ENCODE results near the gene MRPL2.

Gene MRPL2

DNA sequence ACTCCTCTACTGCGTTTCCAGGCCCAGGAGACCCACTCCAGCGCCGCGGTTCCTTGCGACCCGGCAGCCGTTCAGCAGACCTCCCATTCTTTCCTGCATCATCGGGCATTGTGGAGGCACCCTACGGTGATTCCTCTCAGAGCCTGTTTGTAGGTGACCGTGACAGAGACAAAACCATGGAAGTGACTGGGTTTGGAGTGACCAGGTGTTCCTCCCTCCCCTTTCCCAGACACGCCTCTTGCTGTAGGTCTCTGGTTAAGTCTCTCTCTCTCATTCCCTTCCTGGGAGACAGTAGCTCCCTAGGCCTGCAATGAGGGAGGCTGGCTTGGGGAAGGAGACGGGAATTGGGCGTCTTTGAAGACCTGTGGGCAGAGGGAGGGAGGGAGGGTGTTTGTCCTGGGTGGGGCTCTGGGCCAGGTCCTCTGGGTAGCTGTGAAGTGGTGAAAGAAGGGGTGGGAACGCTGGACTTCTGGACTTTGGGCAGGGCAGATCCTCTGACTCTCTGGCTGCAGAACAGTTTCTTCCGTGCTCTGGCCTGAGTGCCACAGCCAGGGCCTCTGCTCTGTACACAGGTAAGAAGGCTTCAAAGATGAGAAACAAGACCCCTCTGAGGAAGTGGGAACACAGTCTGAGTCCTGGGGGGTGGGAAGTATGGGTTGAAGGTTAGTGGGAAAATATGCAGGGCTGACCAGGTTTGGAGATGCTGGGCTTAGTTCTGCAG, 960 bp upstream of the MRPL2 start:
- peak overlapping the region; percentile 78 for H3K4me3 ChIP-seq (ENCODE audit: low read depth, low read length)
- peak; percentile 35 for DNase-seq (ENCODE audit: low read depth)
- TF ChIP-seq, protein P1, sequence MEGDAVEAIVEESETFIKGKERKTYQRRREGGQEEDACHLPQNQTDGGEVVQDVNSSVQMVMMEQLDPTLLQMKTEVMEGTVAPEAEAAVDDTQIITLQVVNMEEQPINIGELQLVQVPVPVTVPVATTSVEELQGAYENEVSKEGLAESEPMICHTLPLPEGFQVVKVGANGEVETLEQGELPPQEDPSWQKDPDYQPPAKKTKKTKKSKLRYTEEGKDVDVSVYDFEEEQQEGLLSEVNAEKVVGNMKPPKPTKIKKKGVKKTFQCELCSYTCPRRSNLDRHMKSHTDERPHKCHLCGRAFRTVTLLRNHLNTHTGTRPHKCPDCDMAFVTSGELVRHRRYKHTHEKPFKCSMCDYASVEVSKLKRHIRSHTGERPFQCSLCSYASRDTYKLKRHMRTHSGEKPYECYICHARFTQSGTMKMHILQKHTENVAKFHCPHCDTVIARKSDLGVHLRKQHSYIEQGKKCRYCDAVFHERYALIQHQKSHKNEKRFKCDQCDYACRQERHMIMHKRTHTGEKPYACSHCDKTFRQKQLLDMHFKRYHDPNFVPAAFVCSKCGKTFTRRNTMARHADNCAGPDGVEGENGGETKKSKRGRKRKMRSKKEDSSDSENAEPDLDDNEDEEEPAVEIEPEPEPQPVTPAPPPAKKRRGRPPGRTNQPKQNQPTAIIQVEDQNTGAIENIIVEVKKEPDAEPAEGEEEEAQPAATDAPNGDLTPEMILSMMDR (IDR thresholded peaks at IDR 0.05; ENCODE audit: control insufficient read depth, extremely low read depth, insufficient read depth): no peak

DNA sequence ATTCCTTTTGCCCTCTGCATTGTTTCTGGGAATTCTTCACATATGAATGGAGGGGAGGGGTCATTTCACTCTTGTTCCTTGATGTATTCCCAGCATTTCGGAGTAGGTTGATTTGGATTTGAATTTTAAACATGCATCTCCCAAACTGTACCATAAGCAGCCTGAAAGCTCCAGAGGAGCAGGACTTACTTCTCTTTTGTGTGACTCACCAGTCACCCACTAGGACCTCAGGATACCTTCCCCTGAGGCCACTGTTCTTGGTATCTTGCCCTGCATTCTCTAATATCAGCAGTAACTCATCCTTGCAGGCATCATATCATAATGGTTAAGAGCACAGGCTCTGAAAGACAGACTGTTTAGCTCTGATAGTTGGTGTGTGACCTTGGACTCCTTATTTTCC, 703 bp downstream of the MRPL2 start:
- H3K4me3 ChIP-seq (ENCODE audit: low read depth, low read length): peak overlapping the region; percentile 78
- TF ChIP-seq, protein P1 (IDR thresholded peaks at IDR 0.05; ENCODE audit: control insufficient read depth, extremely low read depth, insufficient read depth): no peak
- DNase-seq (ENCODE audit: low read depth): no peak

DNA sequence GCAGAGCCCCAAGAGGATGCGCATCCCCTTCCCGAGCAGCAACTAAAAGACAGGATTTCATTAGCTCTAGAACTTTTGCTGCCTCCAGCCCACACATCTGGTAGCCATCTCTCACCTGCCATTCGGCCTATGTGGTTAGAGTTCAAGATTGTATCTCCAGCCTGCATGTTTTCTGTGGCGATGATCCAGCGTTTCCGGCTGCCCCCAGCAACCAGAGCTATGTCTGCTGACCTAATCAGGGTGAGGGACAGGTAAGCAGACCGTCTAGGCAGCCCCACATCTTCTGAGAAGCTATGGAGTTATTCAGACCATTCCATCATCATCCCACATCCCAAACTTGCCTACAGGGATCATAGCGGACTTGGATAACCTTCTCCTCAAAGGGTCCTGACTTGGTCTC, 3.3 kb downstream of the MRPL2 start:
- H3K4me3 ChIP-seq (ENCODE audit: low read depth, low read length): no peak overlapping the region

DNA sequence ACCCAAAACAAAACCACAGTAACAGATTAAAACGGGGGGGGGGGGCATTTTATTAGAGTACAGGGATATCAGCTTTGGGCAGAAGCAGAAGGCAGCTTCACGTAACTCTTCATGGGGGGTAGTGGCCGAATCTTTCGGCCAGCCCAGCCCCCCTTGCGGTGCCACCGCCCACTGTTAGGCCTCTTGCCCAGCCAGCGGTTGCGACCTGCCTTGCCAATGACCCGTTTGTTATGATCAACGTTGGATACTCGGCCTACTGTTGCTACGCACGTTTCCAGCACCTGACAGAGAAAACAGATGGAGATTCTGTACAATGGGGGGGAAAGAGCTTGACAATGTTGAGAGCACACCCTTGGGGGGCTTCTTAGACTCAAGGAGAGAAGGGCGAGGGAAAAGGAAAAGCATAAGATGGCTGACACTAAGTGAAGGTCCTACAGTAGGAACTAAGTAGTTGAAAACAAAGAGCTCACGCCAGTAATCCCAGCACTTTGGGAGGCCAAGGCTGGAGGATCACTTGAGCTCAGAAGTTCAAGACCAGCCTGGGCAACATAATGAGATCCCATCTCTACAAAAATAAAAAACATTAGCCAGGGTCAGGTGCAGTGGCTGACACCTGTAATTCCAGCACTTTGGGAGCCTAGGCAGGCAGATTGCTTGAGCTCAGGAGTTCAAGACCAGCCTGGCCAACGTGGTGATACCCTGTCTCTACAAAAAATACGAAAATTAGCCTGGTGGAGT, 4.9 kb downstream of the MRPL2 start:
- DNase-seq (ENCODE audit: low read depth): no peak
- peak overlapping the region; percentile 94 for H3K4me3 ChIP-seq (ENCODE audit: low read depth, low read length)
- TF ChIP-seq, protein P1 (IDR thresholded peaks at IDR 0.05; ENCODE audit: control insufficient read depth, extremely low read depth, insufficient read depth): no peak

More for the DNA sequence above, 3.3 kb downstream of the MRPL2 start:
- no peak for DNase-seq (ENCODE audit: low read depth)
- TF ChIP-seq, protein P1 (IDR thresholded peaks at IDR 0.05; ENCODE audit: control insufficient read depth, extremely low read depth, insufficient read depth): no peak

DNA sequence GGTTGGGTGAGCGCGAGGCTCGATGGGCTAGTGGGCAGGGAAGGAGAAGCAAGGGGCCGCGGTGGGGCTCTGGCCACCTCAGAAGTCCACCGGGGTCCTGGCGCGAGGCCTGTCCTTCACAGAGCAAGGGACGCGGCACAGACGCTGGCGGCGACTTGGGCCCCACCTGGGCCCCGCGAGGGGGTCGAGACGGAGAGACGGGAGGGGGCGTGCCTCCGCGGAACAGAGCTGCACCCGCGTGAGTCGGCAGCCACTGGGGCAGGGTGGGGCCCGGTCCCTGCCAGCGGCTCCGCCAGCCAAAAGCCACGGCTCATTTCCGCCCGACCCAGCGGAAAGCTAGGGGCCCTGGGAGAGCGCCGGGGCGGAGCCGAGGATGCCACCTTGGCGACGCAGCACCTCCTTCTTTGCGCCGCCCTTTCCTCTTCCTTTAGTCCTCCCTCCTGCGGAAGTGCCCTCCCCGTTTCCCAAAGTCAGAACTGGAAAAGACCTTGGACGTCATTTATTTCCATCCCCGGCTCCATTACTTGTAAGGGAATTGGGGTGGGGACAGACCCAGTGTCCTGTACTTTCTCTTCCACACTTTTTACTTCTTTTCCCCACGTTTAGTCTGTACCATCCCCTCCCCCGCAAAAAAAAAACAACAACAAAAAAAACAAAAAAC, 5.6 kb downstream of the MRPL2 start, which contains the start of gene CUL7:
Gene CUL7 (minus strand): TSS at position 307 of the 661 bp plus-strand sequence. CDS start 1,063 bp downstream, outside the sequence.
- TF ChIP-seq, protein P1 (IDR thresholded peaks at IDR 0.05; ENCODE audit: control insufficient read depth, extremely low read depth, insufficient read depth): no peak
- peak; percentile 86 for DNase-seq (ENCODE audit: low read depth)
- peak within 1 kb of the TSS; percentile 94 for H3K4me3 ChIP-seq (ENCODE audit: low read depth, low read length)

DNA sequence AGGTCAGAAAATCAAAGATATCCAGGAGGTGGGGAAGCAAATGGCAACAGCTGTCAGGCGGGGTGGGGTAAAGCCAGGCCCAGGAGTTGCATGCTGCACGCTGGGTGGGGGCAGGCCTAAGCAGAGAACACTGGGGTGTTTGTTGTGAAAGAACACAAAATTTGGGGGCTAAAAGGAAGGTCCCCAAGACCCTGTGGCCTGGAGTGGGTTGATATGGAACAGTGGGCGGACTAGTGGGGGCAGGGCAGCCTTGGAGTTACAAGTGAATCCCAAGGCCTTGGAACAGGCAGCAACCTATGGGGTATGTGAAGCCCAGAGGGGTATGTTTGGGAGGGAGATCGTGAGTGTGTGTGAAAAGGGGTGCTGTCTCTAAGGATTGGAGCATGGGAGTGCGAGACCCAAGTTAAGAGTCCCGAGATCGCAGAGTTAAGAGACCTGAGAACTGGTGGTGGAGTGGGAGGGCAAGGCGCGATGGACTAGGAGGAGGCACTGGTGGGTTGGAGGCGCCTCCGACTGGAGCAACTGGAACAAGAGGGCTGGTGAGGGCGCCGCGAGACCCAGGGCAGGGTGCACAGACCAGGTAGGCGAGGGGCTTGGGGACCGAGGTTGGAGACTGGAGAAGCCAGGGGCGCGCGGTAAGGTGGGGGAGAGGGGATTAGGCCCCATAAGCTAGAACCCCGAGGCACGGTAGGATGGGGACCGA, 6.2 kb downstream of the MRPL2 start:
- DNase-seq (ENCODE audit: low read depth): no peak
- TF ChIP-seq, protein P1 (IDR thresholded peaks at IDR 0.05; ENCODE audit: control insufficient read depth, extremely low read depth, insufficient read depth): no peak
- H3K4me3 ChIP-seq (ENCODE audit: low read depth, low read length): peak overlapping the region; percentile 94
